HEK293 (cell line): ENCODE results near the gene VRK3.

Experiments
- HOXC10 ChIP-seq: sonication (generic); formaldehyde crosslinking; IDR thresholded peaks from 2 replicates; pipeline ENCODE4 v1.8.1; 2023; ENCODE audit warnings: mild to moderate bottlenecking, missing genetic modification reagents
- KLF16 ChIP-seq: fragments of 450-650 bp; formaldehyde crosslinking; IDR thresholded peaks from 2 replicates; pipeline ENCODE4 v1.5.1; 2017; ENCODE audit warnings: missing biosample characterization, missing genetic modification characterization
- KLF17 ChIP-seq: fragments of 450-650 bp; formaldehyde crosslinking; IDR thresholded peaks from 2 replicates; pipeline ENCODE4 v1.5.1; 2016; ENCODE audit warnings: missing biosample characterization, missing genetic modification characterization
- OSR2 ChIP-seq: fragments of 450-650 bp; formaldehyde crosslinking; IDR thresholded peaks from 2 replicates; pipeline ENCODE4 v1.5.1; 2016; ENCODE audit warnings: missing biosample characterization, missing genetic modification characterization
- SP7 ChIP-seq: fragments of 450-650 bp; formaldehyde crosslinking; IDR thresholded peaks from 2 replicates; pipeline ENCODE4 v1.5.1; 2016; ENCODE audit warnings: missing biosample characterization, missing genetic modification characterization
- WT1 ChIP-seq: fragments of 450-650 bp; formaldehyde crosslinking; IDR thresholded peaks from 2 replicates; pipeline ENCODE4 v1.5.1; 2016; ENCODE audit warnings: missing biosample characterization, missing genetic modification characterization
- ZBTB6 ChIP-seq: fragments of 450-650 bp; formaldehyde crosslinking; IDR thresholded peaks from 2 replicates; pipeline ENCODE4 v1.5.1; 2017; ENCODE audit warnings: missing biosample characterization, missing genetic modification characterization
- ZFHX2 ChIP-seq: fragments of 450-650 bp; formaldehyde crosslinking; conservative IDR thresholded peaks from 2 replicates; pipeline ENCODE4 v1.5.1; 2016; ENCODE audit warnings: missing biosample characterization, missing genetic modification characterization
- ZNF140 ChIP-seq: fragments of 450-650 bp; formaldehyde crosslinking; IDR thresholded peaks from 2 replicates; pipeline ENCODE4 v1.5.1; 2016; ENCODE audit warnings: missing biosample characterization, missing genetic modification characterization
- ZNF18 ChIP-seq: fragments of 450-650 bp; formaldehyde crosslinking; IDR thresholded peaks from 2 replicates; pipeline ENCODE4 v1.5.1; 2016; ENCODE audit warnings: missing biosample characterization, missing genetic modification characterization
- ZNF2 ChIP-seq: fragments of 450-650 bp; formaldehyde crosslinking; IDR thresholded peaks from 2 replicates; pipeline ENCODE4 v1.5.1; 2016; ENCODE audit warnings: missing biosample characterization, missing genetic modification characterization
- ZNF211 ChIP-seq: fragments of 450-650 bp; formaldehyde crosslinking; IDR thresholded peaks from 2 replicates; pipeline ENCODE4 v1.5.1; 2016; ENCODE audit warnings: low read depth, missing biosample characterization, missing genetic modification characterization
- ZNF239 ChIP-seq: fragments of 450-650 bp; formaldehyde crosslinking; IDR thresholded peaks from 2 replicates; pipeline ENCODE4 v1.5.1; 2016; ENCODE audit warnings: missing biosample characterization, missing genetic modification characterization
- ZNF324 ChIP-seq: fragments of 450-650 bp; formaldehyde crosslinking; IDR thresholded peaks from 2 replicates; pipeline ENCODE4 v1.5.1; 2016; ENCODE audit warnings: missing biosample characterization, missing genetic modification characterization
- ZNF350 ChIP-seq: fragments of 450-650 bp; formaldehyde crosslinking; IDR thresholded peaks from 2 replicates; pipeline ENCODE4 v1.5.0; 2017; ENCODE audit warnings: missing biosample characterization, mild to moderate bottlenecking, missing genetic modification characterization
- ZNF366 ChIP-seq: fragments of 450-650 bp; formaldehyde crosslinking; conservative IDR thresholded peaks from 2 replicates; pipeline ENCODE4 v1.5.1; 2016; ENCODE audit warnings: missing biosample characterization, missing genetic modification characterization
- ZNF394 ChIP-seq: fragments of 450-650 bp; formaldehyde crosslinking; IDR thresholded peaks from 2 replicates; pipeline ENCODE4 v1.5.1; 2016; ENCODE audit warnings: missing biosample characterization, missing genetic modification characterization, mild to moderate bottlenecking, moderate library complexity, borderline replicate concordance
- ZNF560 ChIP-seq: fragments of 450-650 bp; formaldehyde crosslinking; IDR thresholded peaks from 2 replicates; pipeline ENCODE4 v1.5.1; 2017; ENCODE audit warnings: missing biosample characterization, missing genetic modification characterization, borderline replicate concordance
- ZNF561 ChIP-seq: fragments of 450-650 bp; IDR thresholded peaks from 2 replicates; pipeline ENCODE4 v1.5.1; 2018; ENCODE audit warnings: missing biosample characterization, missing genetic modification characterization, borderline replicate concordance
- ZNF843 ChIP-seq: fragments of 450-650 bp; formaldehyde crosslinking; IDR thresholded peaks from 2 replicates; pipeline ENCODE4 v1.5.1; 2016; ENCODE audit warnings: missing biosample characterization, missing genetic modification characterization
- ZSCAN5A ChIP-seq: fragments of 450-650 bp; formaldehyde crosslinking; IDR thresholded peaks from 2 replicates; pipeline ENCODE4 v1.5.1; 2016; ENCODE audit warnings: missing biosample characterization, missing genetic modification characterization
- ZXDB ChIP-seq: fragments of 450-650 bp; formaldehyde crosslinking; IDR thresholded peaks from 2 replicates; pipeline ENCODE4 v1.5.1; 2016; ENCODE audit warnings: missing biosample characterization, missing genetic modification characterization
- TF ChIP-seq, protein P1 (sequence below): fragments of 450-650 bp; formaldehyde crosslinking; IDR thresholded peaks from 2 replicates; pipeline ENCODE4 v1.5.1; 2016; ENCODE audit warnings: missing biosample characterization, missing genetic modification characterization
- TF ChIP-seq, protein P2 (sequence below): fragments of 450-650 bp; formaldehyde crosslinking; IDR thresholded peaks from 2 replicates; pipeline ENCODE4 v1.5.1; 2016; ENCODE audit warnings: missing biosample characterization, missing genetic modification characterization
- TF ChIP-seq, protein P3 (sequence below): fragments of 450-650 bp; formaldehyde crosslinking; IDR thresholded peaks from 2 replicates; pipeline ENCODE4 v1.5.1; 2016; ENCODE audit warnings: missing biosample characterization, missing genetic modification characterization, borderline replicate concordance

The VRK3 gene

GRCh38 chr19:49987159-49987698, 37.9 kb downstream of the VRK3 start (continued):
- TF ChIP-seq, protein P1, sequence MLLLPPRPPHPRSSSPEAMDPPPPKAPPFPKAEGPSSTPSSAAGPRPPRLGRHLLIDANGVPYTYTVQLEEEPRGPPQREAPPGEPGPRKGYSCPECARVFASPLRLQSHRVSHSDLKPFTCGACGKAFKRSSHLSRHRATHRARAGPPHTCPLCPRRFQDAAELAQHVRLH (tag by site-specific recombination) = peak; percentile 90
- TF ChIP-seq ZNF561 (tag by site-specific recombination) (peak; percentile 85), ZXDB (tag by site-specific recombination) (peak; percentile 90), ZSCAN5A (no peak), ZNF239 (peak; percentile 69; the same call in 1 of the 2 replicates), ZNF140 (no peak), ZNF324 (peak; percentile 68; the same call in 1 of the 2 replicates), ZNF211 (no peak), ZNF366 (tag by site-specific recombination) (no peak), SP7 (tag by site-specific recombination) (peak; percentile 33; the same call in 1 of the 2 replicates), ZBTB6 (no peak), HOXC10 (CRISPR knock-in tag) (peak; percentile 99), ZFHX2 (tag by site-specific recombination) (0 out of 2 replicates have a peak, but pooled peaks have one; percentile 24), KLF16 (tag by site-specific recombination) (peak; percentile 63; the same call in 1 of the 2 replicates), ZNF2 (peak; percentile 89; the same call in 1 of the 2 replicates), WT1 (tag by site-specific recombination) (peak; percentile 44; the same call in 1 of the 2 replicates), ZNF350 (no peak), OSR2 (tag by site-specific recombination) (no peak), ZNF843 (tag by site-specific recombination) (peak; percentile 44; the same call in 1 of the 2 replicates), ZNF560 (no peak), ZNF394 (tag by site-specific recombination) (peak; percentile 59; the same call in 1 of the 2 replicates), KLF17 (tag by site-specific recombination) (0 out of 2 replicates have a peak, but pooled peaks have one; percentile 48), ZNF18 (no peak)
- TF ChIP-seq, protein P2, sequence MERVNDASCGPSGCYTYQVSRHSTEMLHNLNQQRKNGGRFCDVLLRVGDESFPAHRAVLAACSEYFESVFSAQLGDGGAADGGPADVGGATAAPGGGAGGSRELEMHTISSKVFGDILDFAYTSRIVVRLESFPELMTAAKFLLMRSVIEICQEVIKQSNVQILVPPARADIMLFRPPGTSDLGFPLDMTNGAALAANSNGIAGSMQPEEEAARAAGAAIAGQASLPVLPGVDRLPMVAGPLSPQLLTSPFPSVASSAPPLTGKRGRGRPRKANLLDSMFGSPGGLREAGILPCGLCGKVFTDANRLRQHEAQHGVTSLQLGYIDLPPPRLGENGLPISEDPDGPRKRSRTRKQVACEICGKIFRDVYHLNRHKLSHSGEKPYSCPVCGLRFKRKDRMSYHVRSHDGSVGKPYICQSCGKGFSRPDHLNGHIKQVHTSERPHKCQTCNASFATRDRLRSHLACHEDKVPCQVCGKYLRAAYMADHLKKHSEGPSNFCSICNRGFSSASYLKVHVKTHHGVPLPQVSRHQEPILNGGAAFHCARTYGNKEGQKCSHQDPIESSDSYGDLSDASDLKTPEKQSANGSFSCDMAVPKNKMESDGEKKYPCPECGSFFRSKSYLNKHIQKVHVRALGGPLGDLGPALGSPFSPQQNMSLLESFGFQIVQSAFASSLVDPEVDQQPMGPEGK (tag by site-specific recombination) = peak; percentile 42; the same call in 1 of the 2 replicates
- TF ChIP-seq, protein P3, sequence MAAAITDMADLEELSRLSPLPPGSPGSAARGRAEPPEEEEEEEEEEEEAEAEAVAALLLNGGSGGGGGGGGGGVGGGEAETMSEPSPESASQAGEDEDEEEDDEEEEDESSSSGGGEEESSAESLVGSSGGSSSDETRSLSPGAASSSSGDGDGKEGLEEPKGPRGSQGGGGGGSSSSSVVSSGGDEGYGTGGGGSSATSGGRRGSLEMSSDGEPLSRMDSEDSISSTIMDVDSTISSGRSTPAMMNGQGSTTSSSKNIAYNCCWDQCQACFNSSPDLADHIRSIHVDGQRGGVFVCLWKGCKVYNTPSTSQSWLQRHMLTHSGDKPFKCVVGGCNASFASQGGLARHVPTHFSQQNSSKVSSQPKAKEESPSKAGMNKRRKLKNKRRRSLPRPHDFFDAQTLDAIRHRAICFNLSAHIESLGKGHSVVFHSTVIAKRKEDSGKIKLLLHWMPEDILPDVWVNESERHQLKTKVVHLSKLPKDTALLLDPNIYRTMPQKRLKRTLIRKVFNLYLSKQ (tag by site-specific recombination) = no peak
